HG03025 (cell line): Measurements from ENCODE around the gene HUS1B.
"Not testable (repeated sequence)": the region's sequence is repeated elsewhere in the genome, so short reads cannot be mapped to it uniquely, and the experiment has no call there.

ENCODE experiments used
- ATAC-seq: cut with Tn5 transposase; IDR thresholded peaks from one replicate; pipeline ENCODE4 v1.9.1; 2021; ENCODE audit warnings: mild to moderate bottlenecking, moderate library complexity; ENCODE audit not compliant: unreplicated experiment, low FRiP score

The HUS1B gene

GRCh38 chr6:656460-657252 lies at the start of gene HUS1B:
TSS of gene HUS1B (minus strand) at chr6:657100. CDS start at chr6:656944, 156 bp downstream.
- ATAC-seq: no peak

GRCh38 chr6:706146-706545 lies 49.2 kb upstream of the HUS1B start:
- ATAC-seq: no peak

- ATAC-seq: no peak
These were observed 48.1 kb upstream of the HUS1B start for GRCh38 chr6:705047-705446.

- ATAC-seq: no peak
These were observed 47.1 kb upstream of the HUS1B start for GRCh38 chr6:704046-704445.

- no peak for ATAC-seq
These were observed 46.7 kb upstream of the HUS1B start for GRCh38 chr6:703552-703951.

GRCh38 chr6:701700-702479 lies 45.0 kb upstream of the HUS1B start:
- ATAC-seq: no peak

GRCh38 chr6:701215-701614 lies 44.3 kb upstream of the HUS1B start:
- ATAC-seq: no peak

GRCh38 chr6:700490-700889 lies 43.6 kb upstream of the HUS1B start:
- no peak for ATAC-seq

GRCh38 chr6:699319-699718 lies 42.4 kb upstream of the HUS1B start:
- no peak for ATAC-seq

- ATAC-seq: not testable (repeated sequence)
These were observed 37.7 kb upstream of the HUS1B start for GRCh38 chr6:694431-695126.

GRCh38 chr6:693723-694009 lies 36.8 kb upstream of the HUS1B start:
- no peak for ATAC-seq

GRCh38 chr6:692858-693722 lies 36.2 kb upstream of the HUS1B start, which contains the start of gene EXOC2:
TSS of gene EXOC2 (minus strand) at chr6:693139. CDS start at chr6:637818, 55,321 bp downstream.
- ATAC-seq: peak; percentile 83

- ATAC-seq: peak; percentile 74
These were observed 35.5 kb upstream of the HUS1B start for GRCh38 chr6:692356-692851.

GRCh38 chr6:689223-689622 lies 32.3 kb upstream of the HUS1B start:
- ATAC-seq: no peak

GRCh38 chr6:686497-686896 lies 29.6 kb upstream of the HUS1B start:
- ATAC-seq: no peak

- peak; percentile 75 for ATAC-seq
These were observed 28.1 kb upstream of the HUS1B start for GRCh38 chr6:684831-685636.

GRCh38 chr6:683742-684440 lies 27.0 kb upstream of the HUS1B start:
- no peak for ATAC-seq

- ATAC-seq: no peak
These were observed 23.9 kb upstream of the HUS1B start for GRCh38 chr6:680666-681340.
